Mammary epithelial cell (primary cell): ENCODE measurements around the gene ABR.

ENCODE experiments used
- EZH2 ChIP-seq: IDR thresholded peaks from 2 replicates; pipeline ENCODE4 v1.6.1; 2012; ENCODE audit warnings: low read length, inconsistent platforms, borderline replicate concordance
- TF ChIP-seq, protein P1 (sequence below), 2 donors: IDR thresholded peaks in 1 of 2; conservative IDR thresholded peaks in 1 of 2; 2 replicates each; pipeline ENCODE4 v1.5.1; 2011 to 2012; ENCODE audit warnings: inconsistent platforms in 2 of 2, low read length in 2 of 2, mild to moderate bottlenecking in 2 of 2, control low read depth in 1 of 2, low read depth in 1 of 2; ENCODE audit not compliant: insufficient read depth in 1 of 2; ENCODE audit errors: extremely low read depth in 1 of 2

DNA sequence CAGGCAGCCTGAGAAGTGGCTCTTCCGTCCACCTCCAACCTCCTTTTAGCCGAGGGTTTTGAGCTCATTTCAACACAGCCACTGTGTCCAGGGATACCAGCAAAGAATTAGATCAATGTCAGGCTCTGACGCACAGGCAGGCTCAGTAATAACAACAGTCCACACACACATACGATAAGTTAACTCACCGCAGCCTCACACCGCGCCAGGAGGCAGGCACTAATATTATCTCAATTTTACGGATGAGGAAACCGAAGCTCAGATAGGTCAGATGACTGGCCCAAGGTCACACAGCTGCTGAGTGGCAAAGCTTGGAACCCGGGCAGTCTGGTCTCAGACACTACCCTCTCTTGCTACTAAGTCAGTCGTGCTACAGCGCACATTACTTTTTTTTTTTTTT lies 22.9 kb downstream of the ABR start:
- TF ChIP-seq, protein P1, sequence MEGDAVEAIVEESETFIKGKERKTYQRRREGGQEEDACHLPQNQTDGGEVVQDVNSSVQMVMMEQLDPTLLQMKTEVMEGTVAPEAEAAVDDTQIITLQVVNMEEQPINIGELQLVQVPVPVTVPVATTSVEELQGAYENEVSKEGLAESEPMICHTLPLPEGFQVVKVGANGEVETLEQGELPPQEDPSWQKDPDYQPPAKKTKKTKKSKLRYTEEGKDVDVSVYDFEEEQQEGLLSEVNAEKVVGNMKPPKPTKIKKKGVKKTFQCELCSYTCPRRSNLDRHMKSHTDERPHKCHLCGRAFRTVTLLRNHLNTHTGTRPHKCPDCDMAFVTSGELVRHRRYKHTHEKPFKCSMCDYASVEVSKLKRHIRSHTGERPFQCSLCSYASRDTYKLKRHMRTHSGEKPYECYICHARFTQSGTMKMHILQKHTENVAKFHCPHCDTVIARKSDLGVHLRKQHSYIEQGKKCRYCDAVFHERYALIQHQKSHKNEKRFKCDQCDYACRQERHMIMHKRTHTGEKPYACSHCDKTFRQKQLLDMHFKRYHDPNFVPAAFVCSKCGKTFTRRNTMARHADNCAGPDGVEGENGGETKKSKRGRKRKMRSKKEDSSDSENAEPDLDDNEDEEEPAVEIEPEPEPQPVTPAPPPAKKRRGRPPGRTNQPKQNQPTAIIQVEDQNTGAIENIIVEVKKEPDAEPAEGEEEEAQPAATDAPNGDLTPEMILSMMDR (conservative IDR thresholded peaks at IDR 0.05 in 1 of 2, IDR thresholded peaks at IDR 0.05 in 1 of 2; ENCODE audit: extremely low read depth in 1 of 2, insufficient read depth in 1 of 2, low read depth in 1 of 2, low read length in 2 of 2) = no peak
- TF ChIP-seq EZH2 = no peak
